WTC11 (cell line): ENCODE results near the gene MYOZ3. TPM values are rescaled to one million over a fixed set of nuclear protein-coding genes. Genes with fewer than 3 reads are reported as not detected.
A peak's percentile ranks its signal among the peaks of the same experiment; 100 is the strongest.

Source experiments
- ATAC-seq: fragments of 200-7000 bp; cut with Tn5 transposase; 2 replicates; pipeline ENCODE4 v1.10.0; 2021; ENCODE audit warnings: mild to moderate bottlenecking, moderate library complexity
- CTCF ChIA-PET: fragments of 300-600 bp; sonication (Branson Sonifier 250); formaldehyde crosslinking; loops from one replicate; lab custom pipeline; 2021; ENCODE audit warnings: antibody characterized with exemption; lab: Charles Lee
- POLR2A ChIA-PET: fragments of 350-600 bp; sonication (Branson Sonifier 250); formaldehyde crosslinking; loops from one replicate; lab custom pipeline; 2021; ENCODE audit warnings: antibody characterized with exemption; lab: Charles Lee
- DNase-seq: peaks from one replicate; pipeline ENCODE4 v3.0.0; 2021; ENCODE audit warnings: low spot score
- H3K27ac Mint-ChIP-seq: 2 replicates; pipeline ENCODE4 v1.8.0; 2021; ENCODE audit warnings: mixed read lengths
- H3K27me3 Mint-ChIP-seq: 2 replicates; pipeline ENCODE4 v1.8.0; 2021; ENCODE audit warnings: low read depth, mild to moderate bottlenecking, moderate library complexity, mixed read lengths
- H3K36me3 Mint-ChIP-seq: 2 replicates; pipeline ENCODE4 v1.8.0; 2021; ENCODE audit warnings: mixed read lengths
- H3K4me1 Mint-ChIP-seq: 2 replicates; pipeline ENCODE4 v1.8.0; 2022; ENCODE audit warnings: mixed read lengths
- H3K4me3 Mint-ChIP-seq: 2 replicates; pipeline ENCODE4 v1.8.0; 2021; ENCODE audit warnings: mild to moderate bottlenecking, moderate library complexity, mixed read lengths
- H3K9me3 Mint-ChIP-seq: 2 replicates; pipeline ENCODE4 v1.8.0; 2021; ENCODE audit warnings: mixed read lengths
- ARID4B ChIP-seq: sonication (generic); formaldehyde crosslinking; IDR thresholded peaks from 2 replicates; pipeline ENCODE4 v1.8.0; 2023; ENCODE audit warnings: missing genetic modification reagents, mild to moderate bottlenecking, borderline replicate concordance
- CBFB ChIP-seq: sonication (generic); formaldehyde crosslinking; IDR thresholded peaks from 2 replicates; pipeline ENCODE4 v1.8.1; 2022; ENCODE audit warnings: mild to moderate bottlenecking, low read depth, missing genetic modification reagents
- ELF4 ChIP-seq: sonication (generic); formaldehyde crosslinking; IDR thresholded peaks from 2 replicates; pipeline ENCODE4 v1.8.1; 2022; ENCODE audit warnings: low read depth, mild to moderate bottlenecking, moderate library complexity, missing genetic modification reagents
- ETV6 ChIP-seq: sonication (generic); formaldehyde crosslinking; IDR thresholded peaks from 2 replicates; pipeline ENCODE4 v1.8.1; 2022; ENCODE audit warnings: mild to moderate bottlenecking, missing genetic modification reagents
- GTF2I ChIP-seq: fragments of 250-450 bp; sonication (Bioruptor Pico); conservative IDR thresholded peaks from 2 replicates; pipeline ENCODE4 v1.4.0; 2021; ENCODE audit warnings: mild to moderate bottlenecking
- JAZF1 ChIP-seq: fragments of 250-450 bp; sonication (Bioruptor Pico); IDR thresholded peaks from 2 replicates; pipeline ENCODE4 v1.9.0; 2021; ENCODE audit warnings: moderate library complexity, mild to moderate bottlenecking, inconsistent platforms
- NFYB ChIP-seq: sonication (generic); formaldehyde crosslinking; conservative IDR thresholded peaks from 2 replicates; pipeline ENCODE4 v1.8.0; 2022; ENCODE audit warnings: low read depth, missing genetic modification reagents
- NR2C2 ChIP-seq: sonication (generic); formaldehyde crosslinking; IDR thresholded peaks from 2 replicates; pipeline ENCODE4 v1.8.0; 2022; ENCODE audit warnings: mild to moderate bottlenecking, missing genetic modification reagents
- OVOL2 ChIP-seq: fragments of 250-450 bp; sonication (Bioruptor Pico); IDR thresholded peaks from 2 replicates; pipeline ENCODE4 v1.9.0; 2021; ENCODE audit warnings: mild to moderate bottlenecking, borderline replicate concordance
- ZNF121 ChIP-seq: sonication (generic); formaldehyde crosslinking; IDR thresholded peaks from 2 replicates; pipeline ENCODE4 v1.8.0; 2023; ENCODE audit warnings: missing genetic modification reagents
- ZNF232 ChIP-seq: sonication (generic); formaldehyde crosslinking; IDR thresholded peaks from 2 replicates; pipeline ENCODE4 v1.8.0; 2022; ENCODE audit warnings: mild to moderate bottlenecking, missing genetic modification reagents
- ZNF263 ChIP-seq: sonication (generic); formaldehyde crosslinking; IDR thresholded peaks from 2 replicates; pipeline ENCODE4 v1.8.1; 2022; ENCODE audit warnings: low read depth, mild to moderate bottlenecking, moderate library complexity, missing genetic modification reagents
- ZNF396 ChIP-seq: fragments of 250-450 bp; sonication (Bioruptor Pico); IDR thresholded peaks from 2 replicates; pipeline ENCODE4 v1.8.0; 2021; ENCODE audit warnings: mild to moderate bottlenecking, moderate library complexity, borderline replicate concordance
- ZNF512 ChIP-seq: sonication (generic); formaldehyde crosslinking; IDR thresholded peaks from 2 replicates; pipeline ENCODE4 v1.8.1; 2022; ENCODE audit warnings: missing genetic modification reagents, borderline replicate concordance
- ZNF532 ChIP-seq: fragments of 250-450 bp; sonication (Bioruptor Pico); IDR thresholded peaks from 2 replicates; pipeline ENCODE4 v1.9.0; 2021; ENCODE audit warnings: mild to moderate bottlenecking, borderline replicate concordance
- total RNA-seq: library from RNA; stranded (reverse); gene quantifications from 3 replicates; pipeline ENCODE4 v1.2.3, GENCODE V29; 2021
- TF ChIP-seq, protein P1 (sequence below): sonication (generic); formaldehyde crosslinking; IDR thresholded peaks from 2 replicates; pipeline ENCODE4 v1.8.1; 2023; ENCODE audit warnings: mild to moderate bottlenecking, moderate library complexity, missing genetic modification reagents

Gene MYOZ3
- total RNA-seq, 1 experiment from 2014 or later = 13.7 TPM

- ChIA-PET POLR2A (no interaction called here), CTCF (interaction anchor here (0.6 to 2.3 kb wide), 18 partner anchors 9 to 86 kb away, joined by 3 to 18 read pairs (median 8); partner anchors contain the start of gene RBM22)
- Mint-ChIP-seq H3K4me1 (peaks cover 15% of the 10 kb centered on the region), H3K27me3 (no peaks in the 10 kb centered on the region), H3K27ac (no peak overlapping the region), H3K36me3 (no peaks in the 10 kb centered on the region), H3K4me3 (no peak overlapping the region), H3K9me3 (no peaks in the 10 kb centered on the region)
- ATAC-seq = no peak
- peak; percentile 58; the same call in 1 of the 2 replicates for TF ChIP-seq ZNF263 (CRISPR knock-in tag)
- TF ChIP-seq CBFB = no peak
- DNase-seq = no peak
Measured at GRCh38 chr5:150615141-150615699, 45.8 kb upstream of the MYOZ3 start.

DNA sequence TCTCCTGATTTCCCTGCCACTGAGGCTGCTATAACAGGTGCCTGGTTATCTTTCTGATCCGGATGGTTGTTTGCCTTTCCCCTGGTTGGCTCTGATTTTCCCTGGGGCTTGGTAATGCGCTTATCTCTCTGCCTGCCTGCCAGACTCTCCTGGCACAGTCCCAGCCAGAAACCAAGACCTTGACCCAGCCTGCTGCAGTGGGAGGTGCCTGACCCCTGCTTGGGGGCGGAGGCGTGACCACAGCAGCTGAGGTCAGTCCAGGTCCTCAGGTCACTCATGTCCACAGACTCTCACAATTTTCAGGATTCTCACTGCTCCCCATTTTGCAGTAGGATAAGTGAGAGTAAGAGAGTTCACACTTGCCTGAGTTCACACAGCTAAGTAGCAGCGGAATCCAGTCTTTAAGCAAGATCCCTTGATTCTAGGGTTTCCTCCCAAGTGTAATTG, 45.0 kb upstream of the MYOZ3 start:
- Mint-ChIP-seq H3K27ac (no peak overlapping the region), H3K27me3 (no peaks in the 10 kb centered on the region), H3K4me3 (no peak overlapping the region), H3K4me1 (peaks cover 15% of the 10 kb centered on the region), H3K36me3 (no peaks in the 10 kb centered on the region), H3K9me3 (no peaks in the 10 kb centered on the region)
- TF ChIP-seq NFYB (no peak), ZNF121 (CRISPR knock-in tag) (no peak), ZNF512 (no peak), NR2C2 (no peak), JAZF1 (CRISPR knock-in tag) (no peak)
- TF ChIP-seq, protein P1, sequence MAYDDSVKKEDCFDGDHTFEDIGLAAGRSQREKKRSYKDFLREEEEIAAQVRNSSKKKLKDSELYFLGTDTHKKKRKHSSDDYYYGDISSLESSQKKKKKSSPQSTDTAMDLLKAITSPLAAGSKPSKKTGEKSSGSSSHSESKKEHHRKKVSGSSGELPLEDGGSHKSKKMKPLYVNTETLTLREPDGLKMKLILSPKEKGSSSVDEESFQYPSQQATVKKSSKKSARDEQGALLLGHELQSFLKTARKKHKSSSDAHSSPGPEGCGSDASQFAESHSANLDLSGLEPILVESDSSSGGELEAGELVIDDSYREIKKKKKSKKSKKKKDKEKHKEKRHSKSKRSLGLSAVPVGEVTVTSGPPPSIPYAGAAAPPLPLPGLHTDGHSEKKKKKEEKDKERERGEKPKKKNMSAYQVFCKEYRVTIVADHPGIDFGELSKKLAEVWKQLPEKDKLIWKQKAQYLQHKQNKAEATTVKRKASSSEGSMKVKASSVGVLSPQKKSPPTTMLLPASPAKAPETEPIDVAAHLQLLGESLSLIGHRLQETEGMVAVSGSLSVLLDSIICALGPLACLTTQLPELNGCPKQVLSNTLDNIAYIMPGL (CRISPR knock-in tag) = no peak
- ChIA-PET POLR2A (no interaction called here), CTCF (interaction anchor here (0.7 to 1.7 kb wide), 4 partner anchors 56 to 166 kb away, joined by 3 to 4 read pairs (median 3); partner anchors contain the start of gene SMIM3)
- no peak for ATAC-seq
- DNase-seq = no peak

DNA sequence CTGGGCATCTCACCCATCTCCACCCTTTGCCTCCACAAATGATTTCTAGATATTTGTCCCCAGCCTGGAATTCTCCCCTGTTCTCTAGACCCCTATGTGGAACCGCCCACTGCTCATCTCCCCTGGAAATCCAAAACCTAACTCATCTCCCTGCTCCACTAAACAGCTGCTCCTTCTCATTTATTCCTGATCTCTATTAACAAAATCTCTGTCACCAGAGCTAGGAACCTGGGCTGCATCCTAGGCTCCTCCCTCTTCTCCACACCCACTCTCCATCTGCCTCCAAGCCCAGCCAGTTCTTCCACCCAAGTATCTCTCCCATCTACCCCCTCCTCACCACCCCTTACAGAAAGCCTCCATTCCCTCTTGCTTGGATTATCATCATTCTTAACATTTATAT, 44.5 kb upstream of the MYOZ3 start:
- POLR2A ChIA-PET = no interaction called here
- H3K4me3 Mint-ChIP-seq = no peak overlapping the region
- no peak for DNase-seq
- H3K36me3 Mint-ChIP-seq = no peaks in the 10 kb centered on the region
- no peaks in the 10 kb centered on the region for H3K9me3 Mint-ChIP-seq
- no peak for ATAC-seq
- CTCF ChIA-PET = interaction anchor here (0.7 to 1.7 kb wide), 4 partner anchors 56 to 166 kb away, joined by 3 to 4 read pairs (median 3); partner anchors contain the start of gene SMIM3
- H3K27ac Mint-ChIP-seq = no peak overlapping the region
- H3K4me1 Mint-ChIP-seq = peaks cover 15% of the 10 kb centered on the region
- H3K27me3 Mint-ChIP-seq = no peaks in the 10 kb centered on the region
- TF ChIP-seq ZNF263 (CRISPR knock-in tag) (no peak), ZNF232 (CRISPR knock-in tag) (no peak), OVOL2 (CRISPR knock-in tag) (no peak), ETV6 (no peak), ARID4B (CRISPR knock-in tag) (no peak), ELF4 (CRISPR knock-in tag) (no peak), ZNF532 (no peak), GTF2I (CRISPR knock-in tag) (no peak), ZNF396 (CRISPR knock-in tag) (no peak)
